Activated T-cell treated with anti-CD3 and anti-CD28 coated beads, Interleukin-2, amount 50 U/mL, for 72 hours (primary cell): ENCODE data around the gene PNMA6E. TPM values are rescaled to one million over a fixed set of nuclear protein-coding genes. Genes with fewer than 3 reads are reported as not detected.

Experiments
- total RNA-seq, 2 donors: library from RNA; stranded (reverse); gene quantifications; one replicate each; pipeline ENCODE4 v1.2.3, GENCODE V29; 2022

PNMA6E gene
- total RNA-seq, 2 donors from 2014 or later = not detected

Other genes starting within 250 kb of the PNMA6E start
- not detected for gene MAGEA1, start 222.1 kb downstream of the PNMA6E start, total RNA-seq
- gene PNMA6F, start 79.6 kb downstream of the PNMA6E start, total RNA-seq = not detected
- 10 to 100 TPM; 15.6 to 15.7 TPM for gene ZNF275, start 67.2 kb downstream of the PNMA6E start, total RNA-seq
- 1 to 10 TPM; 2.2 to 2.4 TPM for gene ZFP92, start 10.1 kb upstream of the PNMA6E start, total RNA-seq
- gene TREX2, start 44.7 kb upstream of the PNMA6E start, total RNA-seq = 1 to 10 TPM; 2.7 to 2.8 TPM
- gene HAUS7, start 69.2 kb upstream of the PNMA6E start, total RNA-seq = 10 to 100 TPM; 27.7 to 40.0 TPM
- not detected for gene BGN, start 93.6 kb upstream of the PNMA6E start, total RNA-seq
- gene ATP2B3, start 116.3 kb upstream of the PNMA6E start, total RNA-seq = not detected
- gene CCNQ, start 197.8 kb upstream of the PNMA6E start, total RNA-seq = 10 to 100 TPM; 16.8 to 20.3 TPM
- gene DUSP9, start 245.9 kb upstream of the PNMA6E start, total RNA-seq = not detected